Measurements from ENCODE around the gene STIM1. TPM values are rescaled to one million over a fixed set of nuclear protein-coding genes. Genes with fewer than 3 reads are reported as not detected.
A peak's percentile ranks its signal among the peaks of the same experiment; 100 is the strongest.

The STIM1 gene
- total and polyA plus RNA-seq, 7 donors, result 52.1 to 147 (median 109) TPM

DNA sequence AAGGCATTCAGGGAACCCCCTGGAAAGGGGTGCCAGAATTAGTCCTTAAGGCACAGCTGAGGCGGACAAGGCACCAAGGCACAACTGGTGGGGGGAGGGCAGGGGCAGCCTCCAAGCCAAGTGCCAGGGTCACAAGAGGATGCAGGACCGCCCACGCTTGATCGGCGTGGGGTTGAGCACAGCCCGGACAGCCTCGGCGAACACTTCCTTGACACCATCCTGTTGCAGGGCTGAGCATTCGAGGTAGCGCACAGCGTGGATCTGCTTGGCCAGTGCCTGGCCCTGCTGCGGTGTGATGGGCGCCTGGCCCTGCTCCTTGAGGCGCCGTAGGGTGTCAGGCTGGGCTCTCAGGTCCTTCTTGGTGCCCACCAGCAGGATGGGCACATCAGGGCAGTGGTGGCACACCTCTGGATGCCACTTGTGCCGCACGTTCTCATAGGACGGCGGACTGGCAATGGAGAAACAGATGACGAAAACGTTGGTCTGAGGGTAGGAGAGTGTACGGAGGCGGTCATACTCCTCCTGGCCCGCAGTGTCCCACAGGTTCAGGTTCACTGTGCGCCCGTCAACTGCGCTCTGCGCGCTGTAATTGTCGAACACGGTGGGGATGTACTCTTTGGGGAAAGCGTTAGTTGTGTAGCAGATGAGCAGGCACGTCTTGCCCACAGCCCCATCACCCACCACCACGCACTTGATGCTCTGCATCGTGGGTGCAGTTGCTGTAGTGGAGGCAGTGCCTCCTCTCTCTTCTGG, 27.9 kb upstream of the STIM1 start:
- Histone ChIP-seq H3K4me3 (no peak overlapping the region), H3K9me3 (no peaks in the 10 kb centered on the region), H3K27me3 (ENCODE audit: insufficient read depth in 3 of 3, low read length in 2 of 3) (no peaks in the 10 kb centered on the region), H3K36me3 (ENCODE audit: insufficient read depth in 1 of 2, low read depth in 1 of 2) (peaks cover 4 to 35% of the 10 kb centered on the region in 2 donors), H3K4me1 (peaks cover 4% of the 10 kb centered on the region), H3K27ac (no peak overlapping the region)
- intact Hi-C loops (cut with DNase I), result no loop called here
- DNase-seq, result no peak
- no peak for TF ChIP-seq CTCF (IDR thresholded peaks at IDR 0.05)
- ATAC-seq, result no peak
- WGBS, 3 donors, result 90 to 94% (median 93%) methylated on average over 35 of the region's 35 CpGs

DNA sequence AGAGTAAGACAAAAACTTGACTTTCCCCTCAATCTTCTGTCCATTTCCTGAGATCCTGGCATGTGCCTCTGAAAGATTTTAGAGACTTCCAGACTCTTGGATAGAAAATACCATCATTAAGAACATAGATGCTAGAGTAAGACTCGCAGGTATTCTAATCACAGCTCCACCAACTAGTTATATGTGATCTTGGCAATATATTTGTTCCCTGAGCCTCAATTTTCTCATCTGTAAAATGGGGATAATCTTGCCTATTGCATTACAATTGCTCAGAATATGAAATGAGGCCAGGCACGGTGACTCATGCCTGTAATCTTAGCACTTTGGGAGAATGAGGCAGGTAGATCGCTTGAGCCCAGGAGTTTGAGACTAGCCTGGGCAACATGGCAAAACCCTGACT, 25.4 kb upstream of the STIM1 start:
- Histone ChIP-seq H3K36me3 (ENCODE audit: insufficient read depth in 1 of 2, low read depth in 1 of 2) (peaks cover 4 to 39% of the 10 kb centered on the region in 2 donors), H3K27ac (no peak overlapping the region), H3K4me3 (no peak overlapping the region), H3K9me3 (no peaks in the 10 kb centered on the region), H3K4me1 (peaks cover 11% of the 10 kb centered on the region), H3K27me3 (ENCODE audit: insufficient read depth in 3 of 3, low read length in 2 of 3) (no peaks in the 10 kb centered on the region)
- WGBS, 3 donors, result 97 to 100% (median 99%) methylated on average over 3 of the region's 3 CpGs
- ATAC-seq, result no peak
- intact Hi-C loops (cut with DNase I), result no loop called here
- TF ChIP-seq CTCF (IDR thresholded peaks at IDR 0.05), result no peak
- no peak for DNase-seq

GRCh38 chr11:3830730-3831129, 24.7 kb upstream of the STIM1 start:
- Histone ChIP-seq H3K27ac (no peak overlapping the region), H3K9me3 (no peaks in the 10 kb centered on the region), H3K4me3 (no peak overlapping the region), H3K4me1 (peaks cover 11% of the 10 kb centered on the region), H3K27me3 (ENCODE audit: insufficient read depth in 3 of 3, low read length in 2 of 3) (no peaks in the 10 kb centered on the region), H3K36me3 (ENCODE audit: insufficient read depth in 1 of 2, low read depth in 1 of 2) (peaks cover 4 to 40% of the 10 kb centered on the region in 2 donors)
- DNase-seq (no peak), ATAC-seq (no peak)
- intact Hi-C loops (cut with DNase I), result no loop called here
- no peak for TF ChIP-seq CTCF (IDR thresholded peaks at IDR 0.05)
- 60 to 94% (median 86%) methylated on average over 1 of the region's 1 CpG for WGBS, 3 donors

DNA sequence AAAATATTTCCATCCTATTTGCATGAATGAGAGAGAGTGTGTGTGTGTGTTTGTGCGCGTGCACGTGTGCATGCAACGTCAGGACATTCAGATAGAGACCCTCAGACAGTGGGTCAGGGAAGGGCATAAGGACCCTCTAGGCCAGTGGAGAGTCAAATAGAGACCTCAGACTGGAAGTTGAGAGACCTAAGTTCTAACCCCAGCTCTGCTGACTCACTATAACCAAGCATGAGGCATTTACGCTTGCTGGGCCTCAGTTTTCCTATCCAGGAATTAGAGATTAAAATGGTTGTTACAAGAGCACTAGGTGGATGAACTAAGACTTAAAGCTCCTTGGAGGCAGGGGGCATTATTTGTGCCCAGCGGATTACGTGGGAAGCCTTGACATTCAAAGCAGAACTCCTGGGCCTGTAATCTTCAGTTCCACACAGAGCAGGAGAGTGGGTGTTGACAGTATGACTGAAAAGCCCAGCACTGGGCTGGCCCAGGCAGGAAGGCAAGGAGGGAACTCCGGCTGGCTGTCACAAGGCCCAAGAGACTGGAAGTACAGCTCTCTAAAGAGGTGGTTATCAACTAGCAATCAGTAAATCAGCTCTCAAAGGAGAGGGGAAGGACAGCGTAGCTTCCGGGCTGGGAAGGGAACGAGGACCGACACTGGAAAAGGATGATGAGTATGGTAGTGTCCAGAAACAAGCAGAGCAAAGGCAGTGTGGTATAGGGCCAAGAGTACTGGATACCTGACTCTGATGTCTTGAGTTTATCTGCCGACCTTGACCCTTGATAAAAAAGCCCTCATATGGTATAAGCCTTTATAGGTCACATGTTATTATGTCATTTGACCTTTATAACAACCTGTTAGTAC, 23.9 kb upstream of the STIM1 start:
- DNase-seq (no peak), ATAC-seq (peak in 1 of 4 donors; percentile 32)
- no peak overlapping the region for H3K4me3 ChIP-seq
- H3K4me1 ChIP-seq, result peaks cover 17% of the 10 kb centered on the region
- H3K27me3 ChIP-seq (ENCODE audit: insufficient read depth in 3 of 3, low read length in 2 of 3), result no peaks in the 10 kb centered on the region
- peaks cover 4 to 36% of the 10 kb centered on the region in 2 donors for H3K36me3 ChIP-seq (ENCODE audit: insufficient read depth in 1 of 2, low read depth in 1 of 2)
- intact Hi-C loops (cut with DNase I), result no loop called here
- H3K27ac ChIP-seq, result no peak overlapping the region
- H3K9me3 ChIP-seq, result no peaks in the 10 kb centered on the region
- no peak for TF ChIP-seq CTCF (IDR thresholded peaks at IDR 0.05)
- 70 to 77% (median 76%) methylated on average over 12 to 13 of the region's 13 CpGs for WGBS, 3 donors

All from psoas muscle (tissue), 8 donors.